Prostate gland (tissue), 2 donors: Measurements from ENCODE around the gene GOLIM4.

Source experiments
- CTCF ChIP-seq, 4 experiments: fragments of 200-600 bp in 2 of 4; fragments of 450-650 bp in 2 of 4; sonication (generic) in 2 of 4; IDR thresholded peaks; 1 replicate in 3 of 4; 2 replicates in 1 of 4; pipeline ENCODE4 v1.5.1; 2016 to 2019; ENCODE audit warnings: antibody characterized with exemption in 4 of 4, mild to moderate bottlenecking in 2 of 4, moderate library complexity in 2 of 4
- POLR2A ChIP-seq: fragments of 450-650 bp; IDR thresholded peaks from one replicate; pipeline ENCODE4 v1.6.1; 2016; ENCODE audit warnings: antibody characterized with exemption, mild to moderate bottlenecking
- POLR2AphosphoS5 ChIP-seq: sonication (generic); formaldehyde crosslinking; IDR thresholded peaks from one replicate; pipeline ENCODE4 v1.6.1; 2017; ENCODE audit warnings: antibody characterized with exemption

GRCh38 chr3:168029705-168030104 lies 66.0 kb downstream of the GOLIM4 start:
- TF ChIP-seq CTCF (IDR thresholded peaks at IDR 0.05) (no peak), POLR2AphosphoS5 (no peak), POLR2A (no peak)
